ENCODE measurements around the gene PNLIP.

The PNLIP gene

GRCh38 chr10:116589926-116590325 lies 44.2 kb downstream of the PNLIP start:
- Histone ChIP-seq H3K9me2 (ENCODE audit: low read depth, low read length) (no peaks in the 10 kb centered on the region), H3K27me3 (ENCODE audit: insufficient read depth, low read length) (no peaks in the 10 kb centered on the region), H3K4me2 (ENCODE audit: low read length) (no peak overlapping the region), H3K79me2 (ENCODE audit: insufficient read depth, low read length) (no peaks in the 10 kb centered on the region), H4K20me1 (ENCODE audit: insufficient read depth, low read length) (no peaks in the 10 kb centered on the region), H3K9me3 (ENCODE audit: low read length) (no peaks in the 10 kb centered on the region), H3K4me3 (ENCODE audit: low read depth, low read length, poor library complexity, severe bottlenecking) (no peak overlapping the region), H2AFZ (ENCODE audit: low read length) (no peak overlapping the region), H3K4me1 (ENCODE audit: insufficient read depth, low read length, severe bottlenecking) (no peaks in the 10 kb centered on the region), H3F3A (ENCODE audit: insufficient read depth, low read length) (no peaks in the 10 kb centered on the region), H3K36me3 (ENCODE audit: insufficient read depth, low read length) (no peaks in the 10 kb centered on the region), H3K27ac (ENCODE audit: low read depth, low read length, poor library complexity, severe bottlenecking) (no peak overlapping the region), H3K9ac (ENCODE audit: low read length) (no peak overlapping the region)
- no peak for TF ChIP-seq CTCF (IDR thresholded peaks at IDR 0.05; ENCODE audit: low read length)
- no peak for TF ChIP-seq EZH2 (IDR thresholded peaks at IDR 0.05; ENCODE audit: borderline replicate concordance, low read length)

- Histone ChIP-seq H3K9ac (ENCODE audit: low read length) (no peak within 1 kb of the TSS), H4K20me1 (ENCODE audit: insufficient read depth, low read length) (no peaks in the 10 kb centered on the region), H3K27ac (ENCODE audit: low read depth, low read length, poor library complexity, severe bottlenecking) (no peak within 1 kb of the TSS), H3K4me2 (ENCODE audit: low read length) (no peak within 1 kb of the TSS), H3K27me3 (ENCODE audit: insufficient read depth, low read length) (no peaks in the 10 kb centered on the region), H3K9me2 (ENCODE audit: low read depth, low read length) (no peaks in the 10 kb centered on the region), H3K36me3 (ENCODE audit: insufficient read depth, low read length) (no peaks in the 10 kb centered on the region), H3F3A (ENCODE audit: insufficient read depth, low read length) (no peaks in the 10 kb centered on the region), H2AFZ (ENCODE audit: low read length) (no peak within 1 kb of the TSS), H3K9me3 (ENCODE audit: low read length) (no peaks in the 10 kb centered on the region), H3K4me3 (ENCODE audit: low read depth, low read length, poor library complexity, severe bottlenecking) (no peak within 1 kb of the TSS), H3K4me1 (ENCODE audit: insufficient read depth, low read length, severe bottlenecking) (no peaks in the 10 kb centered on the region), H3K79me2 (ENCODE audit: insufficient read depth, low read length) (no peaks in the 10 kb centered on the region)
- TF ChIP-seq CTCF (IDR thresholded peaks at IDR 0.05; ENCODE audit: low read length) (no peak), EZH2 (IDR thresholded peaks at IDR 0.05; ENCODE audit: borderline replicate concordance, low read length) (no peak)
Measured at GRCh38 chr10:116590590-116591444, 45.1 kb downstream of the PNLIP start, which contains the start of gene PNLIPRP1. TSS of gene PNLIPRP1 (plus strand) at chr10:116590959. CDS start at chr10:116591130, 171 bp downstream.

- Histone ChIP-seq H3K9me2 (ENCODE audit: low read depth, low read length) (no peaks in the 10 kb centered on the region), H3K9me3 (ENCODE audit: low read length) (no peaks in the 10 kb centered on the region), H3K4me1 (ENCODE audit: insufficient read depth, low read length, severe bottlenecking) (no peaks in the 10 kb centered on the region), H4K20me1 (ENCODE audit: insufficient read depth, low read length) (no peaks in the 10 kb centered on the region), H3K79me2 (ENCODE audit: insufficient read depth, low read length) (no peaks in the 10 kb centered on the region), H3K27me3 (ENCODE audit: insufficient read depth, low read length) (no peaks in the 10 kb centered on the region), H3K36me3 (ENCODE audit: insufficient read depth, low read length) (no peaks in the 10 kb centered on the region), H3K9ac (ENCODE audit: low read length) (no peak overlapping the region), H3K27ac (ENCODE audit: low read depth, low read length, poor library complexity, severe bottlenecking) (no peak overlapping the region), H2AFZ (ENCODE audit: low read length) (no peak overlapping the region), H3K4me2 (ENCODE audit: low read length) (no peak overlapping the region), H3K4me3 (ENCODE audit: low read depth, low read length, poor library complexity, severe bottlenecking) (no peak overlapping the region), H3F3A (ENCODE audit: insufficient read depth, low read length) (no peaks in the 10 kb centered on the region)
- TF ChIP-seq EZH2 (IDR thresholded peaks at IDR 0.05; ENCODE audit: borderline replicate concordance, low read length) (no peak), CTCF (IDR thresholded peaks at IDR 0.05; ENCODE audit: low read length) (no peak)
Measured at GRCh38 chr10:116593139-116593740, 47.5 kb downstream of the PNLIP start.
